Caco-2 (cell line): Measurements from ENCODE around the gene HAND2. TPM values are rescaled to one million over a fixed set of nuclear protein-coding genes. Genes with fewer than 3 reads are reported as not detected.

Source experiments
- BruUV-seq: library from RNA; stranded (reverse); fragments of 400-500 nt; replicated peaks from 2 replicates; lab custom pipeline; 2021; lab: Mats Ljungman, UMichigan
- CTCF ChIA-PET: fragments of 300-600 bp; sonication (Branson Sonifier 250); formaldehyde crosslinking; loops from one replicate; lab custom pipeline; 2022; ENCODE audit warnings: antibody characterized with exemption; lab: Charles Lee
- POLR2A ChIA-PET: fragments of 300-600 bp; sonication (Branson Sonifier 250); formaldehyde crosslinking; loops from one replicate; lab custom pipeline; 2022; ENCODE audit warnings: antibody characterized with exemption; lab: Charles Lee
- DNase-seq, 2 experiments: peaks; one replicate each; pipeline versions ENCODE4 v3.0.0 to v3.0.0-alpha.2; 2020 to 2022
- H3K27me3 ChIP-seq: replicated peaks from 2 replicates; pipeline ENCODE4 v1.6.0; 2011; ENCODE audit warnings: low read length; ENCODE audit not compliant: control insufficient read depth, insufficient read depth
- H3K36me3 ChIP-seq: 2 replicates; pipeline ENCODE4 v1.5.1; 2011; ENCODE audit warnings: low read length; ENCODE audit not compliant: control insufficient read depth, insufficient read depth
- H3K4me1 ChIP-seq: fragments of 250-450 bp; sonication (Bioruptor Pico); 2 replicates; pipeline ENCODE4 v1.5.1; 2020; ENCODE audit warnings: mild to moderate bottlenecking
- H3K4me3 ChIP-seq: 2 replicates; pipeline ENCODE4 v1.5.1; 2011; ENCODE audit warnings: low read depth, mild to moderate bottlenecking, control low read depth, low read length
- H3K9me3 ChIP-seq: fragments of 250-450 bp; sonication (Bioruptor Pico); 2 replicates; pipeline ENCODE4 v1.5.1; 2020; ENCODE audit warnings: mild to moderate bottlenecking, moderate library complexity
- H3K27ac Mint-ChIP-seq: one replicate; pipeline ENCODE4 v1.8.0; 2022; ENCODE audit warnings: mixed read lengths; ENCODE audit not compliant: unreplicated experiment
- H3K27me3 Mint-ChIP-seq: one replicate; pipeline ENCODE4 v1.8.0; 2022; ENCODE audit warnings: mixed read lengths; ENCODE audit not compliant: insufficient read depth, unreplicated experiment
- H3K36me3 Mint-ChIP-seq: one replicate; pipeline ENCODE4 v1.8.0; 2022; ENCODE audit warnings: mild to moderate bottlenecking, mixed read lengths; ENCODE audit not compliant: insufficient read depth, unreplicated experiment
- H3K4me1 Mint-ChIP-seq: one replicate; pipeline ENCODE4 v1.8.0; 2022; ENCODE audit warnings: low read depth, mixed read lengths; ENCODE audit not compliant: unreplicated experiment
- H3K4me3 Mint-ChIP-seq: one replicate; pipeline ENCODE4 v1.8.0; 2022; ENCODE audit warnings: mild to moderate bottlenecking, moderate library complexity, mixed read lengths; ENCODE audit not compliant: unreplicated experiment
- H3K9me3 Mint-ChIP-seq: one replicate; pipeline ENCODE4 v1.8.0; 2022; ENCODE audit warnings: mixed read lengths; ENCODE audit not compliant: unreplicated experiment
- intact Hi-C: fragments of 100-400 bp; cut with micrococcal nuclease; formaldehyde crosslinking; loops from one replicate; pipeline ENCODE4 v1.10.0; 2022; ENCODE audit not compliant: unreplicated experiment
- total RNA-seq: library from RNA; stranded (reverse); gene quantifications from 2 replicates; pipeline ENCODE4 v1.2.3, GENCODE V29; 2022
- TF ChIP-seq, protein P1 (sequence below), 2 experiments: fragments of 200-600 bp in 1 of 2; IDR thresholded peaks; 1 replicate in 1 of 2; 2 replicates in 1 of 2; pipeline versions ENCODE4 v1.5.1 to v1.8.0; 2011 to 2022; ENCODE audit warnings: antibody characterized with exemption in 1 of 2, control low read depth in 1 of 2, inconsistent platforms in 1 of 2, low read depth in 1 of 2, low read length in 1 of 2, mild to moderate bottlenecking in 1 of 2, moderate library complexity in 1 of 2; ENCODE audit not compliant: insufficient read depth in 1 of 2, severe bottlenecking in 1 of 2, unreplicated experiment in 1 of 2

Gene HAND2
- total RNA-seq, 1 experiment from 2014 or later = not detected

GRCh38 chr4:173518425-173519102 is 11.5 kb downstream of the HAND2 start:
- no peak overlapping the region for H3K4me3 ChIP-seq
- BruUV-seq = no TSS peak
- peaks cover 5% of the 10 kb centered on the region for H3K27me3 Mint-ChIP-seq

DNA sequence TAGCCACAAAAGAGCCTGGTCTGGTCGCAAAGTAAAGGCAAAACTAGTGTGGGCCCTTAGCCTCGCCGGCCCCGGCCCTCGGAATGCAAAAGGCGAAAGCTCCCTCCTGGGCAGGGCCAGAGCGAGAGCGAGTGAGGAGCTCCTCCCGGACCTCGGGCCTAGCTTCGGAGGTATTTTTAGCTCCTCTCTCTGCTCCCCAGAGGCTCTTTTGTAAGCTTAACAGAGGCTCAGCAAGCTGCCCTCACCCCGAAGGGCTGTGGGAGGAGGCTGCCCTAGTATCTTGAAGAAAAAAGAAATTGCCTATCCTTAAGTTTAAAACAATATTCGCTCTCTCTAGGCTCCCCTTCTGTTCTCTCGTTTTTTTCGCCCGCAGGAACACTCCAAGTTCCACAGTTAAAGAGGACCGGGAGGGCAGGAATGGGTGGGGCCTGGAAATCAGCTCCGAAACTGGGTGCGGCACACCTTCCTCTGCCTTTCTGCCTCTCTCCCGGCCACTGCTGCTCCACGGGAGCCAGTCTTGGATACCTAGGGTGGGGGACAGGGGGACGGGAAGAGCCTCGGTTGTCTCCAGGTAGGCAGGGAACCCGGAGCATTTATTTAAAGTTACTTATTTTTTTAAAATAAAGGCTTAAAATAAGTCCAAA is 12.1 kb downstream of the HAND2 start:
- H3K36me3 Mint-ChIP-seq = no peaks in the 10 kb centered on the region
- Histone ChIP-seq H3K36me3 (no peaks in the 10 kb centered on the region), H3K27me3 (no peaks in the 10 kb centered on the region), H3K4me1 (no peaks in the 10 kb centered on the region), H3K4me3 (no peak overlapping the region), H3K9me3 (no peaks in the 10 kb centered on the region)
- POLR2A ChIA-PET = no interaction called here
- no peak overlapping the region for H3K4me3 Mint-ChIP-seq
- H3K27ac Mint-ChIP-seq = no peak overlapping the region
- no peaks in the 10 kb centered on the region for H3K4me1 Mint-ChIP-seq
- no TSS peak for BruUV-seq
- H3K27me3 Mint-ChIP-seq = peaks cover 5% of the 10 kb centered on the region
- TF ChIP-seq, protein P1, sequence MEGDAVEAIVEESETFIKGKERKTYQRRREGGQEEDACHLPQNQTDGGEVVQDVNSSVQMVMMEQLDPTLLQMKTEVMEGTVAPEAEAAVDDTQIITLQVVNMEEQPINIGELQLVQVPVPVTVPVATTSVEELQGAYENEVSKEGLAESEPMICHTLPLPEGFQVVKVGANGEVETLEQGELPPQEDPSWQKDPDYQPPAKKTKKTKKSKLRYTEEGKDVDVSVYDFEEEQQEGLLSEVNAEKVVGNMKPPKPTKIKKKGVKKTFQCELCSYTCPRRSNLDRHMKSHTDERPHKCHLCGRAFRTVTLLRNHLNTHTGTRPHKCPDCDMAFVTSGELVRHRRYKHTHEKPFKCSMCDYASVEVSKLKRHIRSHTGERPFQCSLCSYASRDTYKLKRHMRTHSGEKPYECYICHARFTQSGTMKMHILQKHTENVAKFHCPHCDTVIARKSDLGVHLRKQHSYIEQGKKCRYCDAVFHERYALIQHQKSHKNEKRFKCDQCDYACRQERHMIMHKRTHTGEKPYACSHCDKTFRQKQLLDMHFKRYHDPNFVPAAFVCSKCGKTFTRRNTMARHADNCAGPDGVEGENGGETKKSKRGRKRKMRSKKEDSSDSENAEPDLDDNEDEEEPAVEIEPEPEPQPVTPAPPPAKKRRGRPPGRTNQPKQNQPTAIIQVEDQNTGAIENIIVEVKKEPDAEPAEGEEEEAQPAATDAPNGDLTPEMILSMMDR (IDR thresholded peaks at IDR 0.05; ENCODE audit: insufficient read depth in 1 of 2, low read depth in 1 of 2, low read length in 1 of 2, severe bottlenecking in 1 of 2, unreplicated experiment in 1 of 2) = no peak
- H3K9me3 Mint-ChIP-seq = no peaks in the 10 kb centered on the region
- intact Hi-C loops = no loop called here
- no peak for DNase-seq
- CTCF ChIA-PET = no interaction called here

More at GRCh38 chr4:173518425-173519102, 11.5 kb downstream of the HAND2 start:
- POLR2A ChIA-PET = no interaction called here
- H3K4me1 ChIP-seq = no peaks in the 10 kb centered on the region
- no peak for DNase-seq
- CTCF ChIA-PET = no interaction called here
- no peaks in the 10 kb centered on the region for H3K36me3 ChIP-seq
- H3K27ac Mint-ChIP-seq = no peak overlapping the region
- H3K9me3 ChIP-seq = no peaks in the 10 kb centered on the region
- H3K36me3 Mint-ChIP-seq = no peaks in the 10 kb centered on the region
- H3K27me3 ChIP-seq = no peaks in the 10 kb centered on the region
- no peaks in the 10 kb centered on the region for H3K4me1 Mint-ChIP-seq
- no peaks in the 10 kb centered on the region for H3K9me3 Mint-ChIP-seq
- TF ChIP-seq, protein P1 (IDR thresholded peaks at IDR 0.05; ENCODE audit: insufficient read depth in 1 of 2, low read depth in 1 of 2, low read length in 1 of 2, severe bottlenecking in 1 of 2, unreplicated experiment in 1 of 2) = no peak
- no peak overlapping the region for H3K4me3 Mint-ChIP-seq
- intact Hi-C loops = no loop called here

DNA sequence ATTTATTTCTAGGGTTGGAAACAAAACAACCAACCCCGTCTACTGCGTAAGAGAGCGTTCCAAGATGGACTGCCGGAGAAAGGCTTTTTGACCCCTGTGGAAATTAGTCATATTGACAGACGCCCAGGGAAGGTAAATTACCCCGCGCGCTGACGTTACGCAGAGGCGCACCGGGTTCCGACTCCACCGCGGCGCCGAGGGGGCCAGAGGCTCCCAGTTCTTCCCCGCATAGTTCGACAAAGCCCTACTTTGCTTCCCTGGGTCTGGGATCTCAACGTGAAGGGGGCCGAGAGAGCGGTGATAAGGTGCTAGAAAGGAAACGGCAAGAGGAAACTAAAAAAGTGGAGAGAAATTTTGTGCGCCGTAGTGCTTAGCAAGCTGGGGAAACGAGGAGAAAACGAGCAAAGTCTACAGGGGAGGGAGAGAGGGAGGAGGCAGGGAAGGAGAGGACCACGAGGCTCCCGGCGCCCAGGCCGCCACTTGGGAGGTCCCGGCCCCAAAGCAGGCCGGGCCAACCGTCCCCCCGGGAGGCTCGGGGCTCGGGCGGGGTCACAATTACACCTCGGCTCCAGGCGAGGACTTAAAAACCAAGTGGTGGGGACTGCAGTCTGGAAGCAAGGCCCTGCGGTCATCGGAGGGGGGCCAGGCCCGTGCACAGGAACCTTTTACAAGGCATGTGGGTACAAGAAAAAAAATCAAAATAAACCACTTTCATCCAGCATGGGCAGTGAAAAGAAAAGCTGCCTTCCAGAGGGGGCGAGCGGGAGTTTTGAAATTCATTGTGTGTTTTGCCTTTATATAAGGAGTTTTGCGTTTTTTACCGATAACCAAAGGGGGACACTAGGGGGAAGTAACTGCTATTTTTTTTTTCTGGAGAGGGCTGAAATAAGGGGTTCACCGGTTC is 13.2 kb downstream of the HAND2 start:
- no peak for DNase-seq
- H3K27ac Mint-ChIP-seq = no peak overlapping the region
- Histone ChIP-seq H3K27me3 (no peaks in the 10 kb centered on the region), H3K36me3 (no peaks in the 10 kb centered on the region), H3K4me1 (no peaks in the 10 kb centered on the region), H3K4me3 (no peak overlapping the region), H3K9me3 (no peaks in the 10 kb centered on the region)
- intact Hi-C loops = no loop called here
- no peak overlapping the region for H3K4me3 Mint-ChIP-seq
- H3K4me1 Mint-ChIP-seq = no peaks in the 10 kb centered on the region
- peaks cover 5% of the 10 kb centered on the region for H3K27me3 Mint-ChIP-seq
- ChIA-PET CTCF (no interaction called here), POLR2A (no interaction called here)
- TF ChIP-seq, protein P1 (IDR thresholded peaks at IDR 0.05; ENCODE audit: insufficient read depth in 1 of 2, low read depth in 1 of 2, low read length in 1 of 2, severe bottlenecking in 1 of 2, unreplicated experiment in 1 of 2) = no peak
- no peaks in the 10 kb centered on the region for H3K36me3 Mint-ChIP-seq
- no peaks in the 10 kb centered on the region for H3K9me3 Mint-ChIP-seq
- no TSS peak for BruUV-seq
